GM03348 (cell line): Measurements from ENCODE around the gene RAB28.
A peak's percentile ranks its signal among the peaks of the same experiment; 100 is the strongest.

ENCODE experiments used
- DNase-seq: peaks from one replicate; pipeline ENCODE4 v3.0.0; 2012; ENCODE audit warnings: low spot score

The RAB28 gene

DNA sequence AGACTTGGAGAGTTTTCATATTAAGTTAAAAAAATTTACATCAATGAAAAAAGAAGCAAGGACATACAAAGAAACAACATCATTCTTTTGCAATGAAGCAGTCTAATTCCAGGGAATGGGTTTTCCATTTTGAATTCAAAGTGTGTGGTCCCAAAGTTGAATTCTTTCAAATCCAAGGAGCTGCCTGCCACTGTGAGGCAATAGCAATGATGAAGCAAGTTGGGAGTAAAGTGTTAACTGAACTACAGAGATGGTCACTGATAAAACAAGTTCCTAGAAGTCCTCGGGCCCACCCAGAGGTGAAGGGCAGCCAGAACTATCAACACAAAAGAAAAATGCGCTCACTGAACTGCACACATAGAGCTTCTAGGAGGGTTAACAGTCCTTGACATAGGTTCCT is 115.9 kb downstream of the RAB28 start:
- DNase-seq, result no peak

DNA sequence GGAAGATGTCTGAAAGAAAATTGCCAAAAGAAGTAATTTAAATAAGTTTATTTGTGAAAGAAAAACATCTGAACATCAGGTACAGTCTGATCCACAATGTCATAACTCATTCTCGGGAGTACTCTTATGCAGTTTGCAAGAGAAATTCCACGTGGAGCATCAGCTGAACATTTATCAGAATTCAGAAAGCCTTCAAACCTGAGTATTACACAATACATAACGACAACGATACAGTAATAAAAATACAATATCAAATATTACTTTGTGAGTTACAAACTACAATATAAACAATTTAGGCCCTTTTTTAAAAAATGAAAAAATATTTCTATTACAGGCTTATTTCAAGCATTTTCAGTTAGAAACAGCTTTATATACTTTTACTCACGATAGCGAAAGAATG is 116.4 kb downstream of the RAB28 start:
- DNase-seq, result no peak

- no peak for DNase-seq
Measured at GRCh38 chr4:13367244-13367643, 116.9 kb downstream of the RAB28 start.

GRCh38 chr4:13365195-13365594 is 118.9 kb downstream of the RAB28 start:
- no peak for DNase-seq

- no peak for DNase-seq
Measured at GRCh38 chr4:13364653-13365052, 119.5 kb downstream of the RAB28 start.

DNA sequence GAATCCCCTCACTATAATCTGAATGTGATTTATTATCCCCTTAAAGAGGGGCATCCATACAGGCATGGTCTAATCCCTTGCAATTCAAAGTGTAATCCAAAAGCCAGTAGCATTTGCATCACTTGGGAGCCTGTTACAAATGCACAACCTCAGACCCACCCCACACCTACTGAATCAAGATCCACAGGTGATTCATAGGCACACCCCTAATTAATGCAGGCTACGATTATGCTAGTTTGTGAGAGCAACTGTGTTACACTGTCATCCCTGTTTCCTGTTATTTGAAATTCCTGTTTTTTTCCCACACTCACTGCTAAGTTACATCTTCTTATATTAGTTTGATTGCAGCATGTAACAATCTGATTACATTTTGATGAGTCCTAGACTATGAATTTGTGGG is 120.0 kb downstream of the RAB28 start:
- no peak for DNase-seq

GRCh38 chr4:13359809-13360208 is 124.3 kb downstream of the RAB28 start:
- DNase-seq, result no peak

GRCh38 chr4:13355111-13355880 is 128.8 kb downstream of the RAB28 start:
- DNase-seq, result no peak

- peak; percentile 58 for DNase-seq
Measured at GRCh38 chr4:13349096-13349495, 135.0 kb downstream of the RAB28 start.

- DNase-seq, result no peak
Measured at GRCh38 chr4:13348216-13348615, 135.9 kb downstream of the RAB28 start.

DNA sequence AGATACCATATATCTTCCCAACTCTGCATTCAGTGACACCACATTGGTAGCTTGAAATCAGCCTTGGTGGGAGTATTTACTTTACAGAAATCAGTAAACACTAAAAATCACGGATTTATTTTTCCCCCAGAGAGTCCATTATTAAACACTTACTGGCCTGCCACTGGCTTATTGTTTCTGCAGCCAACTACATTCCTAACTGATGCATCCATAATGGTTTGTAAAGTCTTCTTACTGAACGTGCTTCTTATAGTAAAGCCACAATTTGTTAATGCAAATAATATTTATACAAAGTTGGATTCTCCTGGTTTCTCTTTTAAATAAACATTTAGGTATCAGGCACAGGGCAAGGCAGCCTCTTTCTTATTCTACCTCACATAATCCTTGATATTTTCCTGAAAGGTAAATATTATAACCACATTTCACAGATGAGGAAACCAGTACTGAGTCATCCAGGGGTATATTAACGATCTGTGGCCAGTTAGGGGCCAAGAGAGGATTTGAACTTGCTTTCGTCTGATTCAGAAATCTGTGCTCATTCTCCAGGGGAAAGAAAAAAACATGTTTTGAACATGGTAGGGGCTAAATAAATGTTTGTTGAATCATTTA is 136.5 kb downstream of the RAB28 start:
- DNase-seq, result peak; percentile 8

DNA sequence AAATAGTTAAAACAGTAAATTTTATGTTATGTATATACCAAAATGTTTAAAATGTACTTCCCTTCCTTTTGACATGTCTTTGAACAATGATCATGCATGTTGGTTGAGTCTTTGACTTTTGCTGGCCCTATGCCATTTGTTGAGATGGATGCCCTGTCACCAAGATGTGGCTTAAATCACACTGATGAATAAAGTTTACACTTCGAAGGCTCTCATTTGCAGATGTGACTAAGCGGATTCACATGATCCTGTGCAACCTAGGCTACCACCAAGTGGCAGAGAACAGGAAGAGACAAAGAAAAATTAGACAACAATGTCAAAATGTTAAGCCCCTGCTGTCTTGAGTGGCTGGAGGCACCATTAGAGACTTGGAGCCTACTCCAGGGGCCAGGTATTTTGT is 139.9 kb downstream of the RAB28 start:
- DNase-seq, result peak; percentile 6

- DNase-seq, result no peak
Measured at GRCh38 chr4:13340672-13341071, 143.5 kb downstream of the RAB28 start.

GRCh38 chr4:13331827-13332226 is 152.3 kb downstream of the RAB28 start:
- no peak for DNase-seq

GRCh38 chr4:13329963-13330362 is 154.2 kb downstream of the RAB28 start:
- peak; percentile 10 for DNase-seq

GRCh38 chr4:13329340-13329850 is 154.7 kb downstream of the RAB28 start:
- no peak for DNase-seq

GRCh38 chr4:13328591-13328990 is 155.5 kb downstream of the RAB28 start:
- peak; percentile 35 for DNase-seq

- peak; percentile 22 for DNase-seq
Measured at GRCh38 chr4:13327991-13328390, 156.1 kb downstream of the RAB28 start.

- DNase-seq, result no peak
Measured at GRCh38 chr4:13325744-13326143, 158.4 kb downstream of the RAB28 start.

GRCh38 chr4:13323921-13324320 is 160.2 kb downstream of the RAB28 start:
- no peak for DNase-seq

- DNase-seq, result peak; percentile 81
Measured at GRCh38 chr4:13322681-13323101, 161.4 kb downstream of the RAB28 start.
